K562 (cell line): ENCODE data around the gene ODAD4. TPM values are rescaled to one million over a fixed set of nuclear protein-coding genes. Genes with fewer than 3 reads are reported as not detected.

Source experiments
- ATAC-seq: fragments of 200-7000 bp; cut with Tn5 transposase; 3 replicates; pipeline ENCODE4 v1.9.1; 2020; ENCODE audit warnings: moderate library complexity
- BruUV-seq: library from RNA; stranded (reverse); fragments of 400-500 nt; replicated peaks from 2 replicates; lab custom pipeline; 2021; lab: Mats Ljungman, UMichigan
- CTCF ChIA-PET: fragments of 300-600 bp; formaldehyde crosslinking; extraction: SDS; loops from one replicate; lab custom pipeline; 2021; ENCODE audit warnings: low intra/inter-chr PET ratio; lab: Yijun Ruan, JAX
- POLR2A ChIA-PET: fragments of 300-600, 350-650 bp; sonication (Branson Sonifier 250); formaldehyde crosslinking; extraction: SDS; loops from one replicate; lab custom pipeline; 2021; ENCODE audit warnings: antibody characterized with exemption, inconsistent platforms; lab: Yijun Ruan, JAX
- DNase-seq, 4 experiments: peaks; one replicate each; pipeline versions ENCODE4 v3.0.0 to v3.0.0-alpha.2; 2011 to 2018; ENCODE audit warnings: low spot score in 3 of 4, mixed read lengths in 3 of 4; ENCODE audit errors: extremely low read depth in 1 of 4
- FAIRE-seq: peaks from 2 replicates; lab custom pipeline; 2011; peaks lifted over from hg19 to GRCh38; lab: Jason Lieb, UNC
- H2AFZ ChIP-seq: 2 replicates; pipeline ENCODE4 v1.6.0; 2011; ENCODE audit warnings: low read depth, low read length, control low read depth, inconsistent platforms
- H3K27ac ChIP-seq: fragments of 200-600 bp; 3 replicates; pipeline ENCODE4 v1.8.0; 2011; ENCODE audit warnings: low read depth, mild to moderate bottlenecking, control low read depth, inconsistent platforms, low read length, moderate library complexity, mixed read lengths; ENCODE audit errors: extremely low read depth
- H3K27me3 ChIP-seq, 2 experiments: fragments of 300-600 bp in 1 of 2; 2 replicates in 1 of 2; 3 replicates in 1 of 2; pipeline versions ENCODE4 v1.6.0 to v1.8.0; 2011; ENCODE audit warnings: inconsistent platforms in 2 of 2, low read length in 2 of 2, mild to moderate bottlenecking in 1 of 2, mixed read lengths in 1 of 2, moderate library complexity in 1 of 2; ENCODE audit not compliant: control insufficient read depth in 2 of 2, insufficient read depth in 2 of 2
- H3K36me3 ChIP-seq: fragments of 300-600 bp; 3 replicates; pipeline ENCODE4 v1.8.0; 2011; ENCODE audit warnings: mild to moderate bottlenecking, low read length, inconsistent platforms; ENCODE audit not compliant: control insufficient read depth, insufficient read depth
- H3K4me1 ChIP-seq, 2 experiments: fragments of 200-600 bp in 1 of 2; replicated peaks in 1 of 2; 2 replicates in 1 of 2; 3 replicates in 1 of 2; pipeline versions ENCODE4 v1.5.1 to v1.8.0; 2011; ENCODE audit warnings: inconsistent platforms in 2 of 2, low read length in 2 of 2, mild to moderate bottlenecking in 1 of 2, mixed read lengths in 1 of 2, moderate library complexity in 1 of 2; ENCODE audit not compliant: control insufficient read depth in 2 of 2, insufficient read depth in 2 of 2
- H3K4me2 ChIP-seq: 2 replicates; pipeline ENCODE4 v1.6.1; 2011; ENCODE audit warnings: low read length, control low read depth, inconsistent platforms, mixed read lengths; ENCODE audit not compliant: insufficient read depth
- H3K4me3 ChIP-seq: fragments of 200-600 bp; sonication (generic), shearing (Covaris generic); 2 replicates; pipeline ENCODE4 v1.5.1; 2016; ENCODE audit warnings: control low read depth, inconsistent platforms
- H3K79me2 ChIP-seq: fragments of 200-600 bp; 3 replicates; pipeline ENCODE4 v1.8.0; 2011; ENCODE audit warnings: low read length, inconsistent platforms; ENCODE audit not compliant: control insufficient read depth, insufficient read depth
- H3K9ac ChIP-seq, 2 experiments: 2 replicates each; pipeline versions ENCODE4 v1.6.0 to v1.6.1; 2011; ENCODE audit warnings: low read depth in 2 of 2, low read length in 2 of 2, control low read depth in 1 of 2, inconsistent platforms in 1 of 2, mild to moderate bottlenecking in 1 of 2, mixed read lengths in 1 of 2; ENCODE audit not compliant: insufficient read depth in 1 of 2
- H3K9me1 ChIP-seq: one replicate; pipeline ENCODE4 v1.6.0; 2011; ENCODE audit warnings: inconsistent platforms, mild to moderate bottlenecking, low read length, moderate library complexity; ENCODE audit not compliant: control insufficient read depth, insufficient read depth
- H3K9me3 ChIP-seq: replicated peaks from 2 replicates; pipeline ENCODE4 v1.5.1; 2011; ENCODE audit warnings: low read depth, low read length, inconsistent platforms; ENCODE audit not compliant: control insufficient read depth, insufficient read depth
- H4K20me1 ChIP-seq: replicated peaks from 2 replicates; pipeline ENCODE4 v1.6.1; 2011; ENCODE audit warnings: low read length, inconsistent platforms, mixed read lengths; ENCODE audit not compliant: control insufficient read depth, insufficient read depth
- ARID1B ChIP-seq: fragments of 450-650 bp; IDR thresholded peaks from 2 replicates; pipeline ENCODE4 v1.6.1; 2016; ENCODE audit warnings: antibody characterized with exemption, mild to moderate bottlenecking, inconsistent platforms
- CBX5 ChIP-seq: IDR thresholded peaks from 2 replicates; pipeline ENCODE4 v1.6.1; 2014; ENCODE audit warnings: low read depth, borderline replicate concordance
- GABPA ChIP-seq: fragments of 200-800 bp; sonication (Bioruptor generic); conservative IDR thresholded peaks from 2 replicates; pipeline ENCODE4 v1.6.1; 2016; ENCODE audit warnings: low read depth, missing genetic modification characterization, missing compliant biosample characterization
- GABPB1 ChIP-seq: sonication (generic); formaldehyde crosslinking; IDR thresholded peaks from 2 replicates; pipeline ENCODE4 v1.8.0; 2022; ENCODE audit warnings: mild to moderate bottlenecking, missing genetic modification reagents
- HIVEP1 ChIP-seq: fragments of 250-450 bp; sonication (Bioruptor Pico); IDR thresholded peaks from 2 replicates; pipeline ENCODE4 v1.4.0; 2020; ENCODE audit warnings: mild to moderate bottlenecking
- PCBP1 ChIP-seq: fragments of 200-400 bp; formaldehyde crosslinking; IDR thresholded peaks from 2 replicates; pipeline ENCODE4 v1.6.1; 2018; ENCODE audit warnings: mild to moderate bottlenecking, low read depth, low read length; ENCODE audit not compliant: poor library complexity, severe bottlenecking
- RFX5 ChIP-seq: IDR thresholded peaks from 2 replicates; pipeline ENCODE4 v1.6.1; 2011; ENCODE audit warnings: low read depth, mild to moderate bottlenecking, improper control_type of control experiment, low read length
- TRIM24 ChIP-seq, 2 experiments: fragments of 450-650 bp; IDR thresholded peaks; 2 replicates each; pipeline ENCODE4 v1.6.1; 2016
- XRCC5 ChIP-seq: fragments of 200-400 bp; formaldehyde crosslinking; IDR thresholded peaks from 2 replicates; pipeline ENCODE4 v1.6.1; 2017; ENCODE audit warnings: low read depth, mild to moderate bottlenecking, low read length
- YY1 ChIP-seq, 3 experiments: IDR thresholded peaks; 2 replicates each; pipeline ENCODE4 v1.6.1; 2011; ENCODE audit warnings: low read length in 2 of 3, mild to moderate bottlenecking in 2 of 3, moderate library complexity in 2 of 3, borderline replicate concordance in 1 of 3, control low read depth in 1 of 3, low read depth in 1 of 3; ENCODE audit not compliant: insufficient read depth in 3 of 3, insufficient replicate concordance in 2 of 3, control insufficient read depth in 1 of 3, insufficient read length in 1 of 3; ENCODE audit errors: extremely low read depth in 1 of 3
- ZNF175 ChIP-seq: fragments of 200-800 bp; sonication (Bioruptor generic); IDR thresholded peaks from 2 replicates; pipeline ENCODE4 v1.6.1; 2016; ENCODE audit warnings: low read depth, mild to moderate bottlenecking, missing genetic modification characterization, missing compliant biosample characterization
- WGBS: fragments of 100-300 bp; shearing (Covaris generic); methylation state at CpG from one replicate; pipeline ENCODE4 v1.1.6; 2016; ENCODE audit warnings: low coverage, mixed read lengths; ENCODE audit not compliant: insufficient coverage; ENCODE audit errors: missing lambda C conversion rate; 5-methylcytosine and 5-hydroxymethylcytosine counted together
- in situ Hi-C: fragments of 300-500 bp; cut with MboI; formaldehyde crosslinking; loops from 4 replicates; pipeline ENCODE4 v1.15.0; 2018; ENCODE audit warnings: inconsistent platforms, mixed read lengths
- intact Hi-C: fragments of 100-400 bp; cut with micrococcal nuclease; formaldehyde crosslinking; loops from 2 replicates; pipeline ENCODE4 v1.14.2; 2022
- polyA plus RNA-seq, 8 experiments: library from polyadenylated mRNA; depleted of rRNA in 4 of 8; stranded (reverse) in 5 of 8; unstranded in 3 of 8; fragments of >200 nt; fragmentation: Nextera tagmentation in 2 of 8; fragmentation: Illumina TruSeq in 1 of 8; extraction: Ambion mirVana in 2 of 8; extraction: Trizol in 1 of 8; gene quantifications; 2 replicates each; pipeline versions ENCODE4 v1.2.1 to v1.2.3, GENCODE V29; 2011 to 2014; ENCODE audit warnings: inconsistent platforms in 1 of 8, missing spikeins in 1 of 8
- total RNA-seq, 7 experiments: library from RNA; depleted of rRNA in 6 of 7; stranded (reverse); fragments of >200 nt in 6 of 7; fragmentation: Illumina TruSeq in 2 of 7; extraction: Trizol in 2 of 7; gene quantifications; 2 replicates each; pipeline versions ENCODE4 v1.2.1 to v1.2.3, GENCODE V29; 2011 to 2021; ENCODE audit warnings: low replicate concordance in 1 of 7
- TF ChIP-seq, protein P1 (sequence below): IDR thresholded peaks from 2 replicates; pipeline ENCODE4 v1.6.1; 2016; ENCODE audit warnings: missing genetic modification characterization, missing compliant biosample characterization

ODAD4 gene
- total and polyA plus RNA-seq, 9 of the 15 experiments (the other 6 are each of a cell fraction or from before 2014, with no cell fraction given), result 0.09 to 0.98 (median 0.51) TPM

- TF ChIP-seq XRCC5 (no peak), ARID1B (peak; percentile 74), GABPA (tag) (peak; percentile 86), TRIM24 (IDR thresholded peaks at IDR 0.05) (peak; percentile 66 to 68; a peak in 3 of 4 replicates), YY1 (IDR thresholded peaks at IDR 0.05; ENCODE audit: borderline replicate concordance in 1 of 3, control insufficient read depth in 1 of 3, extremely low read depth in 1 of 3, insufficient read depth in 3 of 3, insufficient read length in 1 of 3, insufficient replicate concordance in 2 of 3, low read depth in 1 of 3, low read length in 2 of 3) (peak in 1 of 3 experiments; percentile 28)
Measured at GRCh38 chr17:41937970-41938954, 7.8 kb downstream of the ODAD4 start (continued).

DNA sequence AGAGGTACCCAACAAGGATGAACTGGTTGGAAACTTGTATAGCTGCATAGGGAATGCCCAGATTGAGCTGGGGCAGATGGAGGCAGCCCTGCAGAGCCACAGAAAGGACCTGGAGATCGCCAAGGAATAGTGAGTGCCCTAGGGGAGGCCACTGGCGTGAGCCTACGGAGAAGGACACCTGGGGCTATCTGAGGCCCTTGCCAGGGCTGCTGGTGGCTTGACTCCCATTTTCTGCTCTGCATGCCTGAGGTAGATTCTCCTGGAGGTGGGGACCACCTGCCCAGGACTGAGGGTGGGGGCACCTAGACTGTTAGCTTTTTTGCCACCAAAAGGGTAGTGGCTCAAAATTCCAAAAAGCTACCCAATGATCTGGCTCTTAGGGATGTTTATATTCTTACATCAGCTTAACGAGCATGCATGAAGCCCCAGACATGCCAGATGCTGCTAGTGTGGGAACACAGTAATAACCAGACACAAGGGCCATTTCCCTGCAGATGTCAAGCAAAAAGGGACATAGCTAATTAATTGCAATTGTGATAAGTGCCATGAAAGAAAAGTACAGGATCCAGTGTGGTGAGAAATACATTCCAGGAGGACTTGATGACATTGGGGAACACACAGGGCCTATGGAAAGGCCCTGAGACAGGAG, 8.8 kb downstream of the ODAD4 start:
- FAIRE-seq, result no peak
- ChIA-PET CTCF (no interaction called here), POLR2A (interaction anchor here (0.6 to 2.3 kb wide), 5 partner anchors 9 to 250 kb away, joined by 3 to 18 read pairs (median 4); partner anchors contain the start of gene ODAD4)
- no peaks in the 10 kb centered on the region for H3K9me3 ChIP-seq
- peak overlapping the region; percentile 82 for H2AFZ ChIP-seq
- H3K27me3 ChIP-seq, result no peaks in the 10 kb centered on the region
- H3K79me2 ChIP-seq, result no peaks in the 10 kb centered on the region
- no peaks in the 10 kb centered on the region for H3K36me3 ChIP-seq
- intact Hi-C loops, result no loop called here
- TF ChIP-seq, protein P1, sequence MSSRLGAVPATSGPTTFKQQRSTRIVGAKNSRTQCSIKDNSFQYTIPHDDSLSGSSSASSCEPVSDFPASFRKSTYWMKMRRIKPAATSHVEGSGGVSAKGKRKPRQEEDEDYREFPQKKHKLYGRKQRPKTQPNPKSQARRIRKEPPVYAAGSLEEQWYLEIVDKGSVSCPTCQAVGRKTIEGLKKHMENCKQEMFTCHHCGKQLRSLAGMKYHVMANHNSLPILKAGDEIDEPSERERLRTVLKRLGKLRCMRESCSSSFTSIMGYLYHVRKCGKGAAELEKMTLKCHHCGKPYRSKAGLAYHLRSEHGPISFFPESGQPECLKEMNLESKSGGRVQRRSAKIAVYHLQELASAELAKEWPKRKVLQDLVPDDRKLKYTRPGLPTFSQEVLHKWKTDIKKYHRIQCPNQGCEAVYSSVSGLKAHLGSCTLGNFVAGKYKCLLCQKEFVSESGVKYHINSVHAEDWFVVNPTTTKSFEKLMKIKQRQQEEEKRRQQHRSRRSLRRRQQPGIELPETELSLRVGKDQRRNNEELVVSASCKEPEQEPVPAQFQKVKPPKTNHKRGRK, result no peak
- TF ChIP-seq CBX5 (no peak), RFX5 (no peak), PCBP1 (no peak), HIVEP1 (CRISPR knock-in tag) (no peak), GABPB1 (CRISPR knock-in tag) (0 out of 2 replicates have a peak, but pooled peaks have one; percentile 1), ZNF175 (no peak)
- TF ChIP-seq, all 486 proteins: peak for 1
- WGBS, result 84% methylated on average over 4 of the region's 4 CpGs
- Histone ChIP-seq H3K9me1 (no peaks in the 10 kb centered on the region), H4K20me1 (no peaks in the 10 kb centered on the region), H3K4me1 (peaks cover 27 to 29% of the 10 kb centered on the region in 2 experiments), H3K9ac (peak overlapping the region; percentile 53 to 84; a peak in 3 of 4 replicates), H3K4me2 (peak overlapping the region; percentile 67; the same call in 1 of the 2 replicates), H3K27ac (no peak overlapping the region; the same call in 2 of the 3 replicates), H3K4me3 (no peak overlapping the region)
- DNase-seq (no peak), ATAC-seq (no peak; the same call in 2 of the 3 replicates)
- BruUV-seq, result no TSS peak
- in situ Hi-C loops, result no loop called here
